ENCODE data around the gene FTL. TPM values are rescaled to one million over a fixed set of nuclear protein-coding genes. Genes with fewer than 3 reads are reported as not detected.
A peak's percentile ranks its signal among the peaks of the same experiment; 100 is the strongest.

FTL gene
- total RNA-seq, 1 donor from 2014 or later = 963 TPM

- peak; percentile 32 for DNase-seq (ENCODE audit: low read depth, low spot score)
These were observed 26.9 kb downstream of the FTL start for GRCh38 chr19:48991873-48992580.

- DNase-seq (ENCODE audit: low read depth, low spot score) = no peak
These were observed 27.6 kb downstream of the FTL start for GRCh38 chr19:48992581-48993174.

- peak; percentile 96 for DNase-seq (ENCODE audit: low read depth, low spot score)
These were observed 28.3 kb downstream of the FTL start, which contains the start of the genes GYS1 and RUVBL2 for GRCh38 chr19:48993175-48994034. Gene GYS1, minus strand, starts transcription at chr19:48993309. Its CDS starts 197 bp downstream, at chr19:48993112. Gene RUVBL2, plus strand, starts transcription at chr19:48993887. Its CDS starts 25 bp downstream, at chr19:48993912.

- DNase-seq (ENCODE audit: low read depth, low spot score) = no peak
These were observed 28.9 kb downstream of the FTL start for GRCh38 chr19:48994035-48994386.

GRCh38 chr19:48997972-48998371 lies 32.9 kb downstream of the FTL start:
- DNase-seq (ENCODE audit: low read depth, low spot score) = no peak

- peak; percentile 30 for DNase-seq (ENCODE audit: low read depth, low spot score)
These were observed 34.6 kb downstream of the FTL start for GRCh38 chr19:48999481-49000325.

- DNase-seq (ENCODE audit: low read depth, low spot score) = no peak
These were observed 39.0 kb downstream of the FTL start for GRCh38 chr19:49004133-49004532.

- DNase-seq (ENCODE audit: low read depth, low spot score) = no peak
These were observed 40.0 kb downstream of the FTL start for GRCh38 chr19:49004964-49005614.

- no peak for DNase-seq (ENCODE audit: low read depth, low spot score)
These were observed 41.8 kb downstream of the FTL start for GRCh38 chr19:49006905-49007304.

- DNase-seq (ENCODE audit: low read depth, low spot score) = no peak
These were observed 44.7 kb downstream of the FTL start for GRCh38 chr19:49009828-49010227.

GRCh38 chr19:49010453-49010852 lies 45.3 kb downstream of the FTL start:
- no peak for DNase-seq (ENCODE audit: low read depth, low spot score)

- no peak for DNase-seq (ENCODE audit: low read depth, low spot score)
These were observed 46.1 kb downstream of the FTL start for GRCh38 chr19:49011194-49011593.

GRCh38 chr19:49014123-49014869 lies 49.2 kb downstream of the FTL start:
- DNase-seq (ENCODE audit: low read depth, low spot score) = no peak

GRCh38 chr19:49014870-49015255 lies 49.8 kb downstream of the FTL start:
- DNase-seq (ENCODE audit: low read depth, low spot score) = no peak

- no peak for DNase-seq (ENCODE audit: low read depth, low spot score)
These were observed 51.1 kb downstream of the FTL start for GRCh38 chr19:49016067-49016839.
